ENCODE results near the gene SLC35F6. TPM values are rescaled to one million over a fixed set of nuclear protein-coding genes. Genes with fewer than 3 reads are reported as not detected.
A peak's percentile ranks its signal among the peaks of the same experiment; 100 is the strongest.

Gene SLC35F6
- total RNA-seq, 1 donor from 2014 or later, result 49.3 TPM

DNA sequence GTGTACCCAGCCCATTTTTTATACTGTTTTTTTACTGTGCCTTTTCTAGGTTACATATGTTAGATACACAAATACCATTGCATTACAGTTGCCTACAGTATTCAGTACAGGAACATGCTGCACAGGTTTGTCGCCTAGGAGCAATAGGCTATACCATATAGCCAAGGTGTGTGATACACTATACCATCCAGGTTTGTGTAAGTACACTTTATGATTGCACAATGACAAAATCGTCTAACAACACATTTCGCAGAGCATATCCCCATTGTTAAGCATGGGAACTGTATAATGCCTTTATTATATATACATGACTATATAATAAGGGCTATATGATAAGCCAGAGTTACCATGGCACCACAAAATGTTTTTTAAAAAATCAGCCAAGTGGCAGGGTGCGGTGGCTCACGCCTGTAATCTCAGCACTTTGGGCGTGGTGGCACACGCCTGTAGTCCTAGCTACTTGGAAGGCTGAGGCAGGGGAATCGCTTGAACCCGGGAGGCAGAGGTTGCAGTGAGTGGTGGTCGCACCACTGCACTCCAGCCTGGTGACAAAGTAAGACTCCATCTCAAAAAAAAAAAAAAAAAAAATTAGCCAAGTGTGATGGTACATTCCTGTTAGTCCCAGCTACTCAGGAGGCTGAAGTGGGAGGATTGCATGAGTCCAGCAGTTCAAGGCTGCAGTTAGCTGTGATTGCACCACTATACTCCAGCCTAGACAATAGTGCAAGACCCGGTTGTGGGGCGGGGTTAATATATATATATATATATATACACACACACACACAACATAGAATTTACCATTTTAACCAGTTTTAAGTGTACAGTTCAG is 19.0 kb downstream of the SLC35F6 start:
- Histone ChIP-seq H3K36me3 (peaks cover 34% of the 10 kb centered on the region), H3K4me1 (peaks cover 9% of the 10 kb centered on the region), H3K27ac (no peak overlapping the region), H3K4me3 (no peak overlapping the region), H3K9me3 (no peaks in the 10 kb centered on the region), H3K27me3 (ENCODE audit: low read depth) (no peaks in the 10 kb centered on the region)
- intact Hi-C loops (cut with DNase I), result no loop called here
- DNase-seq (no peak), ATAC-seq (no peak)
- TF ChIP-seq, protein P1, sequence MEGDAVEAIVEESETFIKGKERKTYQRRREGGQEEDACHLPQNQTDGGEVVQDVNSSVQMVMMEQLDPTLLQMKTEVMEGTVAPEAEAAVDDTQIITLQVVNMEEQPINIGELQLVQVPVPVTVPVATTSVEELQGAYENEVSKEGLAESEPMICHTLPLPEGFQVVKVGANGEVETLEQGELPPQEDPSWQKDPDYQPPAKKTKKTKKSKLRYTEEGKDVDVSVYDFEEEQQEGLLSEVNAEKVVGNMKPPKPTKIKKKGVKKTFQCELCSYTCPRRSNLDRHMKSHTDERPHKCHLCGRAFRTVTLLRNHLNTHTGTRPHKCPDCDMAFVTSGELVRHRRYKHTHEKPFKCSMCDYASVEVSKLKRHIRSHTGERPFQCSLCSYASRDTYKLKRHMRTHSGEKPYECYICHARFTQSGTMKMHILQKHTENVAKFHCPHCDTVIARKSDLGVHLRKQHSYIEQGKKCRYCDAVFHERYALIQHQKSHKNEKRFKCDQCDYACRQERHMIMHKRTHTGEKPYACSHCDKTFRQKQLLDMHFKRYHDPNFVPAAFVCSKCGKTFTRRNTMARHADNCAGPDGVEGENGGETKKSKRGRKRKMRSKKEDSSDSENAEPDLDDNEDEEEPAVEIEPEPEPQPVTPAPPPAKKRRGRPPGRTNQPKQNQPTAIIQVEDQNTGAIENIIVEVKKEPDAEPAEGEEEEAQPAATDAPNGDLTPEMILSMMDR (IDR thresholded peaks at IDR 0.05), result no peak

DNA sequence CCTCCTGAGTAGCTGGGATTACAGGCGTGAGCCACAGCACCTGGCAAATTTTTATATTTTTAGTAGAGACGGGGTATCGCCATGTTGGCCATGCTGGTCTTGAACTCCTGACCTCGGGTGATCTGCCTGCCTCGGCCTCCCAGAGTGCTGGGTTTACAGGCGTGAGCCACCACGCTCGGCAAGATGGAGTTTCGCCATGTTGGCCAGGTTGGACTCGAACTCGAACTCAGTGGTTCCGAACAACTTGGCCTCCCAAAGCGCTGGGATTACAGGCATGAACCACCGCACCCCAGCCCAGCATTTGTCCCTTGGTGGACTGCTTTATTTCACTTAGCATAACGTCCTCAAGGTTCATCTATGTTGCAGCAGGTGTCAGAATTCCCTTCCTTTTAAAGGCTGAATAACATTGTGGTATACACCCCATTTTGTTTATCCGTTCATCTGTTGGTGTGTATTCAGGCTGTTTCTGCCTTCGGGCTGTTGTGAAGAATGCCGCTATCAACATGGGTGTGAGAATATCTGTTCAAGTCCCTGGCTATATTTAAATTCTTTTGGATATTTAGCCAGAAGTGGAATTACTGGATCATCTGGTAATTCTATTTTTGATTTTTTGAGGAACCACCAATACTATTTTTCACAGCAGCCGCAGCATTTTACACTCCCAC is 20.6 kb downstream of the SLC35F6 start:
- Histone ChIP-seq H3K27ac (no peak overlapping the region), H3K4me1 (peaks cover 9% of the 10 kb centered on the region), H3K9me3 (no peaks in the 10 kb centered on the region), H3K36me3 (peaks cover 18% of the 10 kb centered on the region), H3K4me3 (peak overlapping the region; percentile 90), H3K27me3 (ENCODE audit: low read depth) (no peaks in the 10 kb centered on the region)
- intact Hi-C loops (cut with DNase I), result no loop called here
- TF ChIP-seq, protein P1 (IDR thresholded peaks at IDR 0.05), result no peak
- DNase-seq (no peak), ATAC-seq (no peak)

DNA sequence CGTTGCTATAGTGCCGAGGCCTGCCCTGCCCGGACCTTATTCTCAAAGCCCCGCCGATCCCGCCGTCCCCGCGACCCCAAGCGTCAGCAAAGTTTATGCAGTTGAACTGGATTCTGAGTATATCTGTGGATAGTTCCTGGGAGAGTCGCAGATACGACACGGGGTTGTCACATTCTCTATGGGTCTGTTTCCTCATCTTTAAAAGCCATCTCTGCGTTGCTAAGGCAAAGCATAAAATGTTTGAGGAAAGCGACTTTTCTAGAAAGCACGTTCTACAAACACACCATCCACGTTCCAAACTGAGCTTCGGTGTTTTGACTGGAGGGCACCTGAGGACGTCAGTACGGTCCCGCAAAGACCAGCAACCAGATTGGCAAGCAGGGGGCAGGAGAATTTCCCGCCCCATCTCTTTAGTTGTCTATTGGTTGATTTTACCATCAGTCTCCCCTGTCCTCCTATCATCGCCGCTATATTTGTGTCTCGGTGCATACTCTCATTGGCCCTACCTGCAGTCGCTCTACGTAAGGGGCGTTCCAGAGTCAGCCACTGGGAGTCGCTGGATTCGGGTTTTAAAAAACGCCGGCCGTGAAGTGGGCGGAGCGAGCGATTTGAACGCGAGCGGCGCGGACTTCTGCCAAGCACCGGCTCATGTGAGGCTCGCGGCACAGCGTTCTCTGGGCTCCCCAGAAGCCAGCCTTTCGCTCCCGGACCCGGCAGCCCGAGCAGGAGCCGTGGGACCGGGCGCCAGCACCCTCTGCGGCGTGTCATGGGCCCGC is 21.5 kb downstream of the SLC35F6 start, which contains the start of gene CENPA:
Gene CENPA, plus strand, starts transcription at position 626 of the 776 bp plus-strand sequence. Its CDS starts 141 bp downstream, at position 767.
- TF ChIP-seq, protein P1 (IDR thresholded peaks at IDR 0.05), result peak; percentile 40
- peak within 1 kb of the TSS; percentile 41 for H3K27ac ChIP-seq

DNA sequence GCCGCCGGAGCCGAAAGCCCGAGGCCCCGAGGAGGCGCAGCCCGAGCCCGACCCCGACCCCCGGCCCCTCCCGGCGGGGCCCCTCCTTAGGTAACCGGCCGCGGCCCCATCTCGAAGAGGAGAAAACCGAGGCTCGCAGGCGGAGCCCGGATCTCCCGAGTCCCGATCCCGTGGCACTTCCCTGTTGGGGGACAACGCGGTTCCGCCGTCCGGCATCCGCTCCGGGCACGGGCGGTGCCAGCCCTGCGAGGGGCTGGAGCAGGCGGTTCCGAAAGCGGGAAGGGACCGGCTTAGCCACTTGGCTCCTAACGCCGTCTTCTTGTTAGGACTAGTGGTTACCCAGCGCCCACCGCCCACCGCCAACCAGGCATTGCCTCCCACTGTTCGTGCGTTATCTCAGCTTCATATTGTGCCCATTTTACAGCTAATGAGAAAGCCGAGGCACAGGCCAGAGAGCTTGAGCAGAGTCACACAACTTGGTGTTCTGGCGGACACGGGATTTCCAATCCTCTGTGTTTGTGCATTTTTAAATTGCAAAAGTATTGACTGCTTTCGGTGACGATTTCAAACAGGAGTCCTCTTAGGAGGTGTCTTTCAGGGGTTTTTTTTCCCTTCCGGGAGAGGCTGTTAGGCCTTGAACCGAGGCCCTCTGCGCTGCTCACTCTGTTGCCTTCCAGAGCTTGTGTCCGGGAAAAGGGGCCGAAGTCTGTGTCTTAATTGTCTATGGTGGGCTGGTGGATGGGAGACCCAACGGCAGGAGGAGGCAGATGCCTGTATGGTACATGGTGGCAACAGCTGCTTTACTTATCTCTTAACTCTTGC is 22.3 kb downstream of the SLC35F6 start:
- Histone ChIP-seq H3K27ac (peak overlapping the region; percentile 41), H3K27me3 (ENCODE audit: low read depth) (no peaks in the 10 kb centered on the region), H3K9me3 (peaks cover 3% of the 10 kb centered on the region), H3K4me3 (peak overlapping the region; percentile 90), H3K4me1 (peaks cover 9% of the 10 kb centered on the region), H3K36me3 (peaks cover 2% of the 10 kb centered on the region)
- peak; percentile 59 for DNase-seq
- TF ChIP-seq, protein P1 (IDR thresholded peaks at IDR 0.05), result no peak
- ATAC-seq, result peak; percentile 26 to 39
- intact Hi-C loops (cut with DNase I), result no loop called here

More for the DNA sequence above, 21.5 kb downstream of the SLC35F6 start, which contains the start of gene CENPA:
- peak within 1 kb of the TSS; percentile 90 for H3K4me3 ChIP-seq
- ATAC-seq, result peak; percentile 100
- no peaks in the 10 kb centered on the region for H3K27me3 ChIP-seq (ENCODE audit: low read depth)
- no peaks in the 10 kb centered on the region for H3K9me3 ChIP-seq
- DNase-seq, result peak; percentile 98
- peaks cover 9% of the 10 kb centered on the region for H3K4me1 ChIP-seq
- intact Hi-C loops (cut with DNase I), result no loop called here
- H3K36me3 ChIP-seq, result peaks cover 9% of the 10 kb centered on the region

Data from lower lobe of right lung (tissue), 2 donors.